ENCODE results near the gene KIAA1614.

The KIAA1614 gene, protein sequence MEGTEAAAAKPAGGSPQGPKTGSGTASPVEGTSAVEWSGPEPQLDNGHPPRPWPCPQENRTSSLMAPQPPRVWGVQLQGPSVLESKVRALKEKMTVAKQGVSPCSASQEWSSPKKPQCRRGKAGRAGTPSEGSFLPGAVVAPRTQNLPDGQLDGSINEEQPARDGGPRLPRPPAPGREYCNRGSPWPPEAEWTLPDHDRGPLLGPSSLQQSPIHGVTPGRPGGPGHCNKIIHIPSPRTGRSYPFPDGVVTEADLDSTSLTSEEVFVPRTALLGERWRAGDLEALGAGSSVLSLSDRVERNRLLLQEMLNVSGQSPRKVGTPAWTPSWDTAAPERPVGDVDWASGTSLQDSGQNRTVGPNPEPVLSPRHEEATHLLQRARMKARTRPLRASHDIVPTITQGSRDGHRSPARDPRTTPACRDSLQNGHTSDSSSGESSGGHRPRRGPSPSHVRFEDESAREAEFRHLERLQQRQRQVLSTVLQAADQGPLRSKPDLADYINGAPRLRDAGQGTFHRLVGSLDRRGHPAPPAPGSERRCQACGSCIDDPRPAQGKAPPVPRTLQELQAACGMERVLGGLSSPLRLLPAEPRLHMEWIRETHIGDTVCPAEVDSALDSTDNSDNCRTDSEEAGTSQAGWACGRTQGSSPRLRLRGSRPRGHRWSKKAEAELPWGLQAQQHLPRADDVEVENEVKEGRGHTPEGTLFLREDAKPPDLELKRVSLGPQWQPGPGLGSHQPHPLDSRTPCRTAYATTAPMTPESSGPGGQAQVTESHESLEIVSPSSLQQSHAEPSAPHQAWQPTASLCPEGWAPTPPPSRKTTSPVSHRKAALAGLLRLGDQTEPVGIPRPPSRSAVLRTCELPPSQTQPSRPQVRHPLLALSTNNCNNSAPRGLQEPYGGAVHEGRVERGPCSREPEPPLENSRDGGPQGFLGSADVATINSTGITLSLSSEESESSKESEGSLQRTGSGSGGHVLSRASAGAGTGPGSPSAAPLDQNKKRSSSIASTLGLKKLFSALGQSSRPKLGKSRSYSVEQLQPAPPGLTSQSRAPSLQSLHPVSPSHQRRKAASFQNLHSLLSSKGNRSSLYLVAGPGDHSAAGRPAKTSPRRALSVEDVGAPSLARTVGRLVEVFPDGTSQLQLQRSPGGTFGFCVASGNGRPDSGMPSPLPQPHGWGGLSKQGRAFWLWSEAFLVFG

GRCh38 chr1:180912801-180913565 is at the start of gene KIAA1614:
TSS of gene KIAA1614 (plus strand) at chr1:180912897. CDS start at chr1:180913244, 347 bp downstream.
- DNase-seq (ENCODE audit: low read depth in 2 of 3, low spot score in 1 of 3) = no peak

- peak in 1 of 3 donors; percentile 59 for DNase-seq (ENCODE audit: low read depth in 2 of 3, low spot score in 1 of 3)
These were observed 49.4 kb upstream of the KIAA1614 start for GRCh38 chr1:180863158-180863775.

DNA sequence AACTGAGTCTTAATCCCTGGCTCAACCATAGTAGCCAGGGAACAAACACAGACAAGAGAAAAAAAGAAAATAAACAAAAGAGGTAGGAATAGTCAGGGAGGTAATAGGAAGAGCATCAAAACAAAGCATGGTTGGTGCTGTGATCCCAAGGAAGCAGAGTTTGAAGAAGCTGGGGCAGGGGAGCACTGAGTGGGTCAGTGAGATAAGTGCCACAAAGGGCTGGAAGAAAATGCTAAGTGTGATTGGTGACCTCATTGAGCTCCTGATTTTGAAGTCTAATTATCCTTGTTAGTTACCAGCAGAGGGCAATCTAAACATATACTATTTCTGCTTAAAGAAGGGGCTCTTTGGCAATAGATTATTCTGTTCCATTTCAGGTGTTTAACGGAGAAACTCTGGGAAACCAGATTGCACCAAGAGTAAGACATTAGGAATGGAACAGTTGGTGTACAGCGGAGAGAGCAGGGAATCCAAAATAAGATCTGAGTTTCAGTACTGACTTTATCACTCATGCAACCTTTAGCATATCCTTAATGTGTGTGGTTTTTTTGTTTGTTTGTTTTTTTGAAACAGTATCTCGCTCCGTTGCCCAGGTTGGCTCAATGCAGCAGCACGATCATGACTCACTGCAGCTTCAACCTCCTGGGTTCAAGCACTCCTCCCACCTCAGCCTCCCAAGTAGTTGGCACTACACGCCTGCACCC is 30.7 kb upstream of the KIAA1614 start:
- DNase-seq (ENCODE audit: low read depth in 2 of 3, low spot score in 1 of 3) = no peak

DNA sequence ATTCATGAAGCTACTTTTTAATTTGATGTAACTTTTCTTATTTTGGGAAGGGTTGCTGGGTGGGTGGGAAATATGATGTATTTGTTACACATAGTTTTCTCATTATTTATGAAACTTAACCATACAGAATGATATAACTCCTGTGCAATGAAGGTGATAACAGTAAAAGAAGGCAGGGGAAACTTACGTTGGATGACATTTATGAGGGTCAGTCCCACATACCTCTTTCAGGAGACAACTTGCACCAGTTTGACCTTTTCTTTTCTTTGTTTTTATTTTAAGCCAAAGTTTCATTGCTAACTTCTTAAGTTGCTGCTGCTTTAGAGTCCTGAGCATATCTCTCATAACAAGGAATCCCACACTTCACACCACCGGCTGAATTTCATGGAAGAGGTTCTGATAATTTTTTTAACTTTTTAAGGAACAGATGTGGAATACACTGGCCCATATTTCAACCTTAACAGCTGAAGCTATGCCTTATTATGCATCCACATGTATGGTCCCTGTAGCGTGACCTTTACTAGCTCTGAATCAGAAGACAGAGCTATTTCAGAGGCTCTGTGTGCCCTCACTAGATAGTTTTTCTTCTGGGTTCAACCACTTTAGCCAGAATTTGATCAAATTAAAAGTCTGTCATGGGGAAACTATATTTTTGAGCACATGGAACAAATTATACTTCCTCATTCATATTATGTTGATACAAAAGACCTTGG is 28.0 kb upstream of the KIAA1614 start:
- DNase-seq (ENCODE audit: low read depth in 2 of 3, low spot score in 1 of 3) = no peak

GRCh38 chr1:180886338-180886737 is 26.4 kb upstream of the KIAA1614 start:
- no peak for DNase-seq (ENCODE audit: low read depth in 2 of 3, low spot score in 1 of 3)

GRCh38 chr1:180887841-180888240 is 24.9 kb upstream of the KIAA1614 start:
- no peak for DNase-seq (ENCODE audit: low read depth in 2 of 3, low spot score in 1 of 3)

DNA sequence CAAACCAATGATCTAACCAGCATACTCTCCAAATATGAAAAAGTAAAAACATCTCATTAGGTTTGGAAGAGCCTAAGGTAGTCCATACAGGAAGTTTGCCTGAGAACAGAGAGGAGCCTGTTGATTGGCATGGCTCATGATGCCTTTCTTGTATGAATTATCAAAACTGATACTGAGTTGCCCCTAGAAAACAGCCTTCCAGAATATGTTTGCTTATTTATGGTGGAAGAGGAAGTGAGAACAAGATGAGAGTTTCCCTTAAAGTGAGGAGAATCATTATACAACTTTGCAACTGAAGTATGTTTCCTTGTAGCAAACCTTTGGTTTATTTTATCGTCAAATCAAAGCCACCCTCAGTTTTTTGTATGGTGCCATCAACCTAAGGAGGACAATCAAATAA is 23.8 kb upstream of the KIAA1614 start:
- no peak for DNase-seq (ENCODE audit: low read depth in 2 of 3, low spot score in 1 of 3)

DNA sequence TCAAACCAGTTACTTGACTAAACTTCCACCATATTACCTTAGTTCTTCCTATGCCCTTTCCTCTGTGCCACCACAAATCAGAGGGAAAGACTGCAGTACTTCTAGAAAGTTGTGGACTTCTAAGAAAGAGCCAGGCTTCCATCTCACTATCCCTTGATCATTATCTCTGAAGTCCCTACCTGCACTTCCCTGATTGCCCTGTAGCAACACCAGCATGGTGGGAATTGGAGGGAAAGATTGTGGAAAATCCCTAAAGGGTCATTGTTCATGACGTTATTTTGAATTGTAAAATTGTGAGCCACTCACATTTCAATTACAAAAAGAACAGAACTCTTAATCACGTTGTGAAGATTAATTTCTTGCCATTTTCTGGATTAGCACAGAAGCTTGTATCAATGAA is 23.4 kb upstream of the KIAA1614 start:
- DNase-seq (ENCODE audit: low read depth in 2 of 3, low spot score in 1 of 3) = no peak

DNA sequence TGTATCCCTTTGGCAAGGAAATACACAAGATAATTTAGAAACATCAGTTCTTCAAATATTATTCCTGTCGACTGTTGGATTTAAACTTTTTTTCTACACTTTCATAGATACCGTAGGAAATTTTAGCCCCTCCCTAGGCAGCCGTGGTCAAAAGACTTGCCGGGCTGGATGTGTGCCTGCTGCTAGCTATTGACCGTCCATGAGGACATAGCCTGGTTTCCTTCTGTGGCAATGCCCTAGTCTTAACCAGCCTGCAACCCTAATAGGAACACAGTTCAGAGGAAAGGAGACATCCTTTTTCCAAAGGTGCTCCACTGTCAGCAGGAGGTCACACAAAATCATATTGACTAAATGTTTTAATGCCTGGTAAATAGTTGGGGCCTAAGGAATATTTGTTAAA is 20.4 kb upstream of the KIAA1614 start:
- DNase-seq (ENCODE audit: low read depth in 2 of 3, low spot score in 1 of 3) = no peak

- no peak for DNase-seq (ENCODE audit: low read depth in 2 of 3, low spot score in 1 of 3)
These were observed 20.0 kb upstream of the KIAA1614 start for GRCh38 chr1:180892675-180893074.

DNA sequence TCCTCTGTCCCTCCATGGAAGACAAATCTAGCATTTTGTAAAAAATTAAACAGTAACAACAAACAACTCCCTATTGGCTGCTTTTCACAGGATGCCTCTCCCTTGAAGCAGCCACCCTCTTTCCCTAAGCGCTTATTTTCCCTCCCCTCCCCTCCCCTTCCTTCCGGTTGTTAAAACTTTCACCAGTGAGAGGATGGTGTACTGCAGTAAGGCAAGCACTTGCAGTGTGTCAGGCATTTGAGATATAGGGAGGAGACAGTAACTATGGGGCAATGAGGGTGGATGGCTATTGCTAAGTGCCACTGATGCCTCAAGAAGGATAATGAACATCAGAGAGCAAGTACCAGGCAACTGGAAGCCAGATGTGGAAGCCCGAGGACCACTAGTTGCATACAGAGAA is 19.1 kb upstream of the KIAA1614 start:
- no peak for DNase-seq (ENCODE audit: low read depth in 2 of 3, low spot score in 1 of 3)

DNA sequence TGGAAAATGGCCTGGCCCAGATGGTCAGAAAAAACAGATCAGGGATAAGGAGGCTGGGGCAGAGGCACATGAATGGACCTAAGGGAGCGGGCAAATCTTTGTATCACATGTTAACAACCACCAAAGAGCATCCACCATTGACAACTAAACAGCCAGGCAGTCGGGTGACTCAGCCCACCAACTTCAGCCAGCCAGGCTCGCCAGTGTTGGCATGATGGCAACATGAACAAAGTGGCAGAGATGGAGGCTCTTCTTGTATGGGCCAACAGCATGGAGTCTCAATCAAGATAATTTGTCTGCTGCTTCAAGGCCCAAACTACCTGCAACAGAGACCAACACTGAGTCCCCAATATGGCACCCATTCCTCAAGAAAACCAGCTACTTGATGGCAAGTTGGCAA is 16.5 kb upstream of the KIAA1614 start:
- DNase-seq (ENCODE audit: low read depth in 2 of 3, low spot score in 1 of 3) = no peak

DNA sequence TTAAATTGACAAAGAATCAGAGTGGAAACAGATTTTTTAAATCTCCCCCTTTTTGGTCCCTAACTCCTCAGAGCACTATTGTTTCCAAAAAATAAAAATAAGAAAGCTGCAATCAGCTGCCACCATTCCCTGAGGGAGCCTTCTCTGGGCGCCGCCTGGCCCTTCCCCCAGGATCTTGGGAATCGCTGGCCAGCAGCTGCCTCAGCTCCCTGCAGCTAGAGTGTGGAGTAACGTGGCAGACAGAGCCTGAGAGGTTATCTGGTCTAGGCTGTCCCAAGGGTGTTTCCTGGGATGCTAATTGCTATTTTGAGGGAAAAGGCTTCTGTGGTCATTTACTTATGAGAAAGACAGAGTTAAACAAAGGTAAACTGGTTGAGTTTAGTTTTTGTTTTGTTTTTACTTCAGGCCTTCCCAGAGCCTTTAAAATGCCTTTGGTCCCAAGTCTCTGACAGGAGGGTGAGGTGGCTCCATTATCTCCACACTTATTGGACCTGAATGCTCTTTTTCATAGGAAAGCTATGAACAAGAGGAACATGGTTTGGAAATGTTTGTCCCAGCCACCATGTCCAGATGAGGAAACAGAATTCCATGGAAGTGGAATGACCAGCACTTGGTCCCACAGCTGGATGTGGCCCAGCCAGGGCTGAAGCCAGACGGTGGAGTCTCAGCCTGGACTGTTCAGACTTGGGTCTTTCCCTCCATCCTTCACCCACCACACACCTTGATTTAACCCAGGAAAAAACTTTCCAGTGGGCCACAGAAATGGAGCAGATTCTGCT is 14.1 kb upstream of the KIAA1614 start:
- no peak for DNase-seq (ENCODE audit: low read depth in 2 of 3, low spot score in 1 of 3)

DNA sequence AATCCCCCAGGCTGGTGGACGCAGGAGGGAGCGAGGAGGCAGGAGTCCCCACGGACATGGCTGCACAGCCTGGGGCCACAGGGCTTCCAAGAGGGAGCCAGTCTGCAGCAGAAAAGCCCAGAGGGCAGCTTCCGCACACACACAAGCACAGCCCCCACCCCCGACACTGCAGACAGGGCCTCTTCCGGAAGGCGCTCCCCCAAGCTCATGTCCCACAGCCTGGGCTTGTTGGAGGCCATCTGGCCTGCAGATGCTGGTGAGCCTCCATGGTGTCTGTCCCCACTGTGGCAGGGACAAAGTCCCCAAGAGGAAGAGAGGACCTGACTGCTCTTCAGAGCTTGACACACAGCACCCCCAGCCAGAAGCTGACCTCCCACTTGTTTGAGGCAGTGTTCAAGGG is 13.4 kb upstream of the KIAA1614 start:
- DNase-seq (ENCODE audit: low read depth in 2 of 3, low spot score in 1 of 3) = no peak

DNA sequence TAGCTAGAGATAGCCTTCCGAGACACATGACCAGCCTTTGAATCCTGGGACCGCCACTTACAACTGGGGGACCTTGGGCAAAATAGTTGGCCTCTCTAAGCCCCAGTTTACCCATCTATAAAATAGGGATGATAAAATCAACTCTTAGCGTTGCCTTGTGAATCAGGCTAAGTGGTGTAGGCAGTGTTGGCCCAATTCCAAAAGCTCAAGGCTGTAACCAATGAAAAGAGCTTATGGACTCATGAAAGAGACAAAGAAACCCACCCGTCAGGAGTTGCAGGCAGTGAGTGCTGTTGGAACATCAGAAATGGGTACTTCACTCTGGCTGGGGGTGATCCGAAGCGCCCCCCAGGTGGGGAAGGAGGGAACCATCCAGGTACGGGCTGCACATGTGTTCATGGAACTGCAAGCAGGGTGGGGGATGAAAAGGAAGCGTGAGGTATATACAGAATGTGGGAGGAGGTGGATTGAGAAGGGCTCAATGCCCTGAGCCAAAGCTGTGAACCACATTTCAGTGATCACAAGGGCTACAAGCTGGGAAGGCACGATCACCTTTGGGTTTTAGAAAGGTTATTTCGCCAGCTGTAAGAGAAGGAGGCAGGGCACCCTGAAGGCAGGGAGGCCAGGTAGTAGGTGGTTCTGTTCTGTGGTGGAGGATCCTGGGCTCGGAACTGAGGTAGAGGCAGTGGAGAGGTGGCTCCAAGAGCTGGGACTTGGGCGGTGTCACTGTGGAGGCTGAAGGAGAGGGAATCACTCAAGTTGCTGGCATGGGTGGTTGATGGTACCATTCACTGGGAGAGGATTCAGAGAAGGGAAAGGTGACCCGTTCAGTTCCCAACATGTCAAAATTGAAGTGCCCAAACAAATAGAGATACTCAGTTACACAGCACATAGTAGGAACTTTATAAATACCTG is 11.4 kb upstream of the KIAA1614 start:
- DNase-seq (ENCODE audit: low read depth in 2 of 3, low spot score in 1 of 3) = no peak

- no peak for DNase-seq (ENCODE audit: low read depth in 2 of 3, low spot score in 1 of 3)
These were observed 10.2 kb upstream of the KIAA1614 start for GRCh38 chr1:180902541-180902940.

- DNase-seq (ENCODE audit: low read depth in 2 of 3, low spot score in 1 of 3) = no peak
These were observed 6.8 kb upstream of the KIAA1614 start for GRCh38 chr1:180905927-180906326.

Measured in stimulated activated CD4-positive, alpha-beta T cell treated with anti-CD3 and anti-CD28 coated beads, Interleukin-12 subunit alpha, Interleukin-12 subunit beta, amount 100 ng/mL, for 48 hours (primary cell).